ENCODE results near the gene IL6ST.
"Not testable (repeated sequence)": the region's sequence is repeated elsewhere in the genome, so short reads cannot be mapped to it uniquely, and the experiment has no call there.

IL6ST gene

GRCh38 chr5:56003679-56004078 lies 8.9 kb upstream of the IL6ST start:
- DNase-seq: no peak

- no peak for DNase-seq
Measured at GRCh38 chr5:56003179-56003578, 8.4 kb upstream of the IL6ST start.

- no peak for DNase-seq
Measured at GRCh38 chr5:56002303-56002702, 7.5 kb upstream of the IL6ST start.

GRCh38 chr5:56000221-56000620 lies 5.5 kb upstream of the IL6ST start:
- not testable (repeated sequence) for DNase-seq

DNA sequence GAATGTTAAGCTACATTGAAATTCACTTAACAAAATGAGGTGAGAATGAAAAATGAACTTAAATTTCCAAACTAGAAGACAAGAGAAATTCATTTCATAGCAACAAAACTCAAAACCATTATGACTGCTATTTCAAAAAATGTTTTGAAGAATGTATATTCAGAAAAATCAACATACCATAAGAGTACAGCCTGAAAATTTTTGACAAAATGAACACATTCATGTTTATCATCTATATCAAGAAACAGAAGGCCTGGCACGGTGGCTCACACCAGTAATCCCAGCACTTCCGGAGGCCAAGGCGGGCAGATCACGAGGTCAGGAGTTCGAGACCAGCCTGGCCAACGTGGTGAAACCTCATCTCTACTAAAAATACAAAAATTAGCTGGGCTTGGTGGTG lies 4.2 kb upstream of the IL6ST start:
- DNase-seq: no peak

DNA sequence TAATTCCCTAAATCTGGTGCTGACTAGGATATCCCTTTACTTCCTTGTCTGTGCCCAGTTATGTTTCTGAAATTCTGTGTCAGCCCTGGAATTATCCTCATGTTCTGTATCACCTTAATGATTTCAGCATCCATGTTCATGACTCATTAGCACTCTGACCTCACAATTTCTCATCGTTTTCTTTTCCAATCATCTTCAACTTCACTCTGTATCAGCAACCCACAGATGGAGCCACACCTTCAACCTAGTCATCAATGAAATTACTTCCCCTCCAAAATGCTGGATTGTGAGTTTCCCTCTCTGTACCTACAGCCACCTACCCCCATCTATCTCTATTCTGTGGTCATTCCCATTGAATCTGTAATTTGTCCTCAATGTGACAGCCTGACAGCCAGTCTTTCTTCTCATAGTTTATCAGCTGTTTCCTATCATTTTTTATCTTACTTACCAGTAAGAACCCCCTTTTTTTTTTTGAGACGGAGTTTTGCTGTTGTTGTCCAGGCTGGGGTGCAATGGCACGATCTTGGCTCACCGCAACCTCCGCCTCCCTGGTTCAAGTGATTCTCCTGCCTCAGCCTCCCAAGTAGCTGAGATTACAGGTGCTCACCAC lies 3.1 kb upstream of the IL6ST start:
- no peak for DNase-seq

DNA sequence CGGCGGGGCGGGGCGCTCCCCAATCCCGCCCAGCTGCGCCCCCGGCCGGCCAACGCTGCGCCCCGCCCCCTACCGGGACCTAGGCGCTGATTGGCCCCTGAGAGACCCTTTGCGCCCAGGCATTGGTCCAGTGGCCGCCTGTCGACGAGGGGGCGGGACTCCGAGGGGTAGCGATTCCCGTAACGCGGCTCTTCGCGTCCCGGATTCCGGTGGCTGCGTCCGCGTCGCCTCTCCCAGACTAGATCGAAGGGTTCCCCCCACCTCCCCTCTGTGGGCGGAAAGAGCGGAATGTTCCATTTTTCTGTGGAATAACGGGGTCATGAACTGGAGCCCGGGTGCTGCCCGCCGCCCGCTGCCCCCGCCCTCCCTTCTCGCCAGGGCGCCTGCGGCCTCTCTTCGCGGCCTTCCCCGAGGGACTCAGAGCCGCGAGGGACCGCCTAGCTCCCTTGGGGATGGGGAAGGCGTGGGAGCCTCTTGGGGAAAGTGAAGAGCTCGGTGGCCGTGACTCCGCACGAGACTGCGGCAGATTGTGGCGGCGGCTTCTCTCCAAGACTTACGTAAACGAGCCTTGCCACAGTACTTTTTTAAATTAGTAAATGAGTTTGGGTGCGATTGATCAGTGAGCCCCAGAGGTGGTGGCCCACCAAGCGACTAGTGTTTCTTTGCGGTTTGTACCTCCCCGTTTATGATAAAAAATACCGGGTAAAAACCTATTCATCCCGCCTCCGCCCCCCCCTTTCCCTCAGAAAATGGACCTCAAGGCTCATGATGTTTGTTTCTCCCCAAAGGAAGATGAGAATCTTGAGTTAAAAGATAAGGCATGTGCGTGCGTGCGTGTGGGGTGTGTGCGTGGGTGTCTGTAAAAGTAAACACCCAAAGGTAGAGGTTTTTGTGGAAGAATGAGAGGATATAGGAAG lies 493 bp upstream of the IL6ST start:
- peak; percentile 99 for DNase-seq

DNA sequence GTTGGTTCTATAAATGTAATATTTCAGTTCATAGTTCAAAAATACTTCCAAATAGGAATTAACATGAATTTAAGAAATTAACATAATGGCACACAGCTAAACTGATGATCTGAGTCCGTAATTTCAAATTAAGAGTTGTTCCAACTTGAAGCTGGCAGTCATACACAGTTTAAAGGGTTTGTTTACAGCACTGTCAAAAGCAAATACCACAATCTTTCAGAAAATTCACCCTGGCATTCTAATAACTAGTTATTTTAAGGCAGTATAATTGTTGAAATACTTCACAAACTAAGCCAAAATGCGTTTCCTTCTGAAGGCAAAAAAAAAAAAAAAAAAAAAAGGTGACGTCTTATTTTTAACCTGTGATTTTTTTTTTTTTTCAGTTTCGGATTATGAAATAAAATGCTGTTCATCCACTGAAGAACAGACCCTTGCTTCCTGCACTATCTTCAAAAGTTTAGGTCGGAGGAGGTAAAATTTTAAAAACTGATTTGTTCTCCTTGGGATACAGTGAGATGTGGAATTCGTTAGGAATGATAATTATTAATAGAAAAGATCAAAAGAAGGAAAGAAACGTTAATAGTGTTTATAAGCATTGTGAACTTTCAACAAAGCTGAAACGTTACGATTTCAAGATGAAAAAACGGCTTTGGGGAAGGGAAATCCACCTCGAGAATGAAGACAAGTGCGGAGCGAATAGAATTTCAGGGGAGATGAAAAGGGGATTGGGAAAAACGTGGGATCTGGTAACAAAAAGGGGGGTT lies 850 bp downstream of the IL6ST start:
- DNase-seq: peak; percentile 39

DNA sequence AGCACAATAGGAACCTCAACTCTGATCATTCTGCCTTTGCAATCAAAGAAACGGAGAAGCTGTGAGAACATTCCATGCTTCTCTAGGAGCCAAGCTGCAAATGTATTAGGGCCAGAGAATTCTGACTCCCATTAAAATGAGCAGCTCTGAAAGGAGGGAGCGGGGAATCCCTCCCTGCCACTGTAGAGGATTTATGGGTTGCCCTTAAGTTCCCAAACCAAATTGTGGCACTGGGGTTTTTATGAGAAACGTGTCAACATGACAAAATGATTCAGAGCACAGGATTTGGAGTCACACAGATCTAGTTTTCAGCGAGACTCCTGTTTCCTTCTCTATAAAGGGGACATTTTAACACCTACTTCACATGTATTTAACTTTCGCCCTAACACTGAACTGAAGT lies 1.8 kb downstream of the IL6ST start:
- DNase-seq: no peak

DNA sequence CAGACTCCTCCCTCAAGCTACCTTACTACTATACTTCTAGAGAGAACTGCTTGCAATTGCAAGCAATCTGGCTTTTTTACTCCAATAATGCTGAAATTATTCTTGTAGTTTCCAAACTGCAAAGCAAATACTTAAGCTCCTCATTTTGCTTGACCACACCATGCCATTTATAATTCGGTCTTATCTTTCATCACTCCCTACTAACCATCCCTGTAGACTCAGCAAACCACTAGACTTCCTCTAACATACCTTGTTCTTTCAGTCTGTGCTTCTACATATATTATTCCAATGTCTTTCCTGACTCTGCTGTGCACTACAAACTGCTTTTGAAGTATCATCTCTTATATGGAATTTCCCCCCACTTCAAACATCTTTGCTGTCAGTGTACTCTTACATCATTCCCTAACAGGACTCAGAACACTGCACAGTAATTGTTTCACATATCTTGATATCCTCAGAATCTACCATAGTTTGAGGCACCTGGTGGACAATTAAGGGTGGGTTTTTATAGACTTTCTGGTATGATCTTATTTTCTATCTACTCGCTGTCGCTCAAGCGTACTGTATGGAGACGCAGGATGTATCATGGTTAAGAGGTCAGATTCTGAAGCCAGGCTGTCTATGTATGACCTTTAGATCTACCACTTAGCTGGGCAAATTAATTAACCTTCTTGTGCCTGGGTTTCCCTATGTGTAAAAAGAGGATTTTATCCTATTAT lies 2.8 kb downstream of the IL6ST start:
- no peak for DNase-seq

- not testable (repeated sequence) for DNase-seq
Measured at GRCh38 chr5:55990895-55991294, 3.9 kb downstream of the IL6ST start.

DNA sequence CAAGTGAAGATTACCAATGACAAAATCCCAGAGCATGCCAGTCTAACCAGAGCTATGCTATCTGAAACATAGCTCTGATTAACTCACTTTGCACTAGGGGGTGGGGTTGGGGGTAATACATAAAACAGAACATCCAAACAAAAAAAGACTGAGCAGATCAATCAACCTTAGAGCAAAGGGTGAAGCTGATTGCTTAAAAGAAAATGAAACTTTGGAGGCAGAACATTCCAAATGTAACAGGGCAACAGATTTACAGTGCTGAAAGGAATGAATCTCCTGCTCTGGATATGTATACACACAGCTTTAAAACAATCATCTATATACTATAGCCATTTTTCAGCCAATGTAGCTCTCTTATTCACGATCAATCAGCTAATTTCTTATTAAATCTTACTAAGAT lies 4.9 kb downstream of the IL6ST start:
- DNase-seq: no peak

GRCh38 chr5:55988979-55989638 lies 5.7 kb downstream of the IL6ST start:
- no peak for DNase-seq

GRCh38 chr5:55988428-55988827 lies 6.3 kb downstream of the IL6ST start:
- not testable (repeated sequence) for DNase-seq

DNA sequence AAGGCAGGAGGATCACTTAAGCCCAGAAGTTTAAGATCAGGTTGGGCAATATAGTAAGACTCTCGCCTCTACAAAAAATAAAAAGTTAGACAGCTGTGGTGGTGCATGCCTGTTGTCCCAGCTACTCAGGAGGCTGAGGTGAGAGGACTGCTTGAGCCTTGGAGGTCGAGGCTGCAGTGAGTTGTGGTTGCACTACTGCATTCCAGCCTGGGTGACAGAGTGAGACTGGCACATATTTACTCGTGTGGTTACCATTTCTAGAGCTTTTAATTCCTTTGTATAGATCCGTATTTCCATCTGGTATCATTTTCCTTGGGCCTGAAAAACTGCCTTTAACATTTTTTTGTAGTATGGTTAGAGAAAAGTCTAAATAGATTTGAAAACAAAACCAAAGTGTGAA lies 7.8 kb downstream of the IL6ST start:
- no peak for DNase-seq

- no peak for DNase-seq
Measured at GRCh38 chr5:55985181-55985580, 9.6 kb downstream of the IL6ST start.

DNA sequence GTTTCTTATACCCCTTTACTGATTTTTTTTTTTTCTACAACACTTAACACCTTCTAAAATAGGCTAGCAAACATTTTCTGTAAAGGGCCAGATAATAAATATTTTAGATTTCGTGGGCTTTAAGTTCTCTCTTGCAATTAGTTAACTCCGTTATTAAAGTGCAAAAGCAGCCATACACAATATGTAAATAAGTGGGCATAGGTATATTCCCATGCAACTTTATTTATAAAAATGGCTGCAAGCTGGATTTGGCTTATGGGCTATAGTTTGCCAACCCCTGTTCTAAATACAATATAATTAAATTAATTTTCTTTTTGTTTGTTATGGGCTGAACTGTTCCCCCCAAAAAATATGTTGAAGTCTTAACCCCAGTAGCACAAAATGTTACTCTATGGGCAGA lies 10.8 kb downstream of the IL6ST start:
- no peak for DNase-seq

DNA sequence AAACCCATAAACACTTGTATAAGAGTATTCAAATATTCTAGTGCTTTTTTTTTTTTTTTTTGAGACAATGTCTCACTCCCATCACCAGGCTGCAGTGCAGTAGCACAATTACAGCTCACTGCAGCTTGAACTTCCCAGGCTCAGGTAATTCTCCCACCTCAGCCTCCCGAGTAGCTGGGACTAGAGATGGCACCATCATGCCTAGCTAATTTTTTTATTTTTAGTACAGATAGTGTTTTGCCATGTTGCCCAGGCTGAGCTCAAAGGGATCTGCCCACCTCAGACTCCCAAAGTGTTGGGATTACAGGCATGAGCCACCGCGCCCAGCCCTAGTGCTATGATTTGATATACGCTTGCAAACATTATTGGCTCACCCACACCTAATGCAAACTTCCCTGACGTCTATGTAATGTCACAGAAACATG lies 11.8 kb downstream of the IL6ST start:
- DNase-seq: no peak

DNA sequence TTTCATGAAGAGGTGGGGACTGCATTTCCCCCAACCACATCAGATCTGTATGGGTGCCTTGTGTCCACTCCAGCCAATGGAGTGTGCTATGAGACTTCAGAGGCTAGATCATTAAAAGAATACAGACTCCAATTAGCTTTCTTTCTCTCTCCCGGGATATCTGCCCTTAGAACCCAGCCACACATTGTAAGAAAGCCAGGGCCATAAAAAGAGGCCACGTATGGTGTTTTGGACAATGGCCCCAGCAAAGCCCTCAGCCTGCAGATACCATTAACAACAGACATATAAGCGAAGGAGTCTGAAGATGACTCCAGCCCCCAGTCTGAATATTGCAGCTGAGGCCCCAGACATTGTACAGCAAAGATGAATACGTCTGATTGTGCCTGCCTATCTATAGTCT lies 21.5 kb downstream of the IL6ST start:
- no peak for DNase-seq

GRCh38 chr5:55969956-55970355 lies 24.8 kb downstream of the IL6ST start:
- DNase-seq: no peak

DNA sequence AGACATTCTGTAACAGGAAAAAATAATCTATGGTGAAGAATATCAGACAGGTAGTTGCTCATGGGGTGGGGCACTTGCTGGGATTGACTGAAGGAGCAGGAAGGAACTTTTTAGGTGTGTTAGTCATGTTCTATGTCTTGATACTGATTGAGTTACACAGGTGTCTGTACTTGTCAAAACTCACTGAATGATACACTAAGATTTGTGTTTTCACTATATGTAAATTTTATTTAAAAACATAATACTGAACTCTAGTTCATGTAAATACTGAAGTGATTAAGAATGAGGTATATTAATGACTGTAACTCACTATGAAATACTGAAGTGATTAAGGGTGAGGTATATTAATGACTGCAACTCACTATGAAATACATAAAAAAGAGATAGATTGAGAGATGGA lies 28.5 kb downstream of the IL6ST start:
- no peak for DNase-seq

GRCh38 chr5:55965525-55965924 lies 29.2 kb downstream of the IL6ST start:
- no peak for DNase-seq

GRCh38 chr5:55960779-55961178 lies 34.0 kb downstream of the IL6ST start:
- DNase-seq: no peak

All from NCI-H2171 (cell line).